K562 (cell line): Measurements from ENCODE around the gene C9orf50. TPM values are rescaled to one million over a fixed set of nuclear protein-coding genes. Genes with fewer than 3 reads are reported as not detected.

Source experiments
- ARHGAP35 ChIP-seq: fragments of 450-650 bp; IDR thresholded peaks from 2 replicates; pipeline ENCODE4 v1.6.1; 2018; ENCODE audit not compliant: partially characterized antibody
- DACH1 ChIP-seq: fragments of 450-650 bp; IDR thresholded peaks from 2 replicates; pipeline ENCODE4 v1.6.1; 2018; ENCODE audit not compliant: partially characterized antibody
- ESRRA ChIP-seq: fragments of 450-650 bp; IDR thresholded peaks from 2 replicates; pipeline ENCODE4 v1.6.1; 2014; ENCODE audit warnings: low read depth, mild to moderate bottlenecking, moderate library complexity, borderline replicate concordance
- GATA2 ChIP-seq: sonication (generic); formaldehyde crosslinking; IDR thresholded peaks from 2 replicates; pipeline ENCODE4 v1.4.0; 2020; ENCODE audit warnings: mild to moderate bottlenecking, missing genetic modification reagents
- KLF10 ChIP-seq: fragments of 250-450 bp; sonication (Bioruptor Pico); IDR thresholded peaks from 2 replicates; pipeline ENCODE4 v1.6.1; 2021; ENCODE audit warnings: matching md5 sums
- MCM7 ChIP-seq, 2 experiments: fragments of 450-650 bp; IDR thresholded peaks; 2 replicates each; pipeline ENCODE4 v1.6.1; 2016 to 2018
- NFE2L1 ChIP-seq: fragments of 450-650 bp; IDR thresholded peaks from 2 replicates; pipeline ENCODE4 v1.6.1; 2016; ENCODE audit warnings: missing genetic modification characterization, low read depth, mild to moderate bottlenecking, missing compliant biosample characterization, moderate library complexity, borderline replicate concordance
- SMAD1 ChIP-seq: fragments of 150-350 bp; IDR thresholded peaks from 2 replicates; pipeline ENCODE4 v1.6.1; 2014; ENCODE audit warnings: low read length, low read depth; ENCODE audit not compliant: partially characterized antibody
- TARDBP ChIP-seq: fragments of 450-650 bp; IDR thresholded peaks from 2 replicates; pipeline ENCODE4 v1.6.1; 2016
- XRCC4 ChIP-seq: IDR thresholded peaks from one replicate; pipeline ENCODE4 v1.6.1; 2011; ENCODE audit not compliant: insufficient read depth, insufficient read length; ENCODE audit errors: extremely low read depth
- ZKSCAN1 ChIP-seq: fragments of 150-350 bp; IDR thresholded peaks from 2 replicates; pipeline ENCODE4 v1.6.1; 2016; ENCODE audit warnings: low read depth, low read length
- ZNF133 ChIP-seq: fragments of 250-450 bp; sonication (Bioruptor Pico); IDR thresholded peaks from 2 replicates; pipeline ENCODE4 v1.4.0; 2020; ENCODE audit warnings: mild to moderate bottlenecking
- ZNF318 ChIP-seq, 2 experiments: fragments of 450-650 bp; IDR thresholded peaks; 2 replicates each; pipeline ENCODE4 v1.6.1; 2016; ENCODE audit warnings: mild to moderate bottlenecking in 2 of 2, borderline replicate concordance in 1 of 2, low read depth in 1 of 2, moderate library complexity in 1 of 2
- ZNF583 ChIP-seq: fragments of 250-450 bp; sonication (Bioruptor Pico); IDR thresholded peaks from 2 replicates; pipeline ENCODE4 v1.4.0; 2020
- ZSCAN32 ChIP-seq: fragments of 450-650 bp; formaldehyde crosslinking; IDR thresholded peaks from 2 replicates; pipeline ENCODE4 v1.4.0; 2020; ENCODE audit warnings: mild to moderate bottlenecking, moderate library complexity
- polyA plus RNA-seq, 8 experiments: library from polyadenylated mRNA; depleted of rRNA in 4 of 8; stranded (reverse) in 5 of 8; unstranded in 3 of 8; fragments of >200 nt; fragmentation: Nextera tagmentation in 2 of 8; fragmentation: Illumina TruSeq in 1 of 8; extraction: Ambion mirVana in 2 of 8; extraction: Trizol in 1 of 8; gene quantifications; 2 replicates each; pipeline versions ENCODE4 v1.2.1 to v1.2.3, GENCODE V29; 2011 to 2014; ENCODE audit warnings: inconsistent platforms in 1 of 8, missing spikeins in 1 of 8
- total RNA-seq, 7 experiments: library from RNA; depleted of rRNA in 6 of 7; stranded (reverse); fragments of >200 nt in 6 of 7; fragmentation: Illumina TruSeq in 2 of 7; extraction: Trizol in 2 of 7; gene quantifications; 2 replicates each; pipeline versions ENCODE4 v1.2.1 to v1.2.3, GENCODE V29; 2011 to 2021; ENCODE audit warnings: low replicate concordance in 1 of 7

C9orf50 gene
- total and polyA plus RNA-seq, 9 of the 15 experiments (the other 6 are each of a cell fraction or from before 2014, with no cell fraction given): not detected

GRCh38 chr9:129570450-129571297, 50.2 kb downstream of the C9orf50 start (continued):
- TF ChIP-seq MCM7 (IDR thresholded peaks at IDR 0.05) (no peak), TARDBP (no peak), ZKSCAN1 (no peak), DACH1 (no peak), ZNF133 (CRISPR knock-in tag) (no peak), ZNF318 (IDR thresholded peaks at IDR 0.05; ENCODE audit: borderline replicate concordance in 1 of 2, low read depth in 1 of 2) (0 out of 4 replicates have a peak, but pooled peaks of 1 of the 2 experiments have one; percentile 20), ESRRA (0 out of 2 replicates have a peak, but pooled peaks have one; percentile 10), ZSCAN32 (CRISPR knock-in tag) (no peak), ARHGAP35 (no peak), KLF10 (CRISPR knock-in tag) (no peak), XRCC4 (no peak), NFE2L1 (tag) (peak; percentile 99), GATA2 (no peak), SMAD1 (no peak), ZNF583 (CRISPR knock-in tag) (peak; percentile 91)
